ENCODE data around the gene PRXL2B.
A peak's percentile ranks its signal among the peaks of the same experiment; 100 is the strongest.
"Not testable (repeated sequence)": the region's sequence is repeated elsewhere in the genome, so short reads cannot be mapped to it uniquely, and the experiment has no call there.

The PRXL2B gene

DNA sequence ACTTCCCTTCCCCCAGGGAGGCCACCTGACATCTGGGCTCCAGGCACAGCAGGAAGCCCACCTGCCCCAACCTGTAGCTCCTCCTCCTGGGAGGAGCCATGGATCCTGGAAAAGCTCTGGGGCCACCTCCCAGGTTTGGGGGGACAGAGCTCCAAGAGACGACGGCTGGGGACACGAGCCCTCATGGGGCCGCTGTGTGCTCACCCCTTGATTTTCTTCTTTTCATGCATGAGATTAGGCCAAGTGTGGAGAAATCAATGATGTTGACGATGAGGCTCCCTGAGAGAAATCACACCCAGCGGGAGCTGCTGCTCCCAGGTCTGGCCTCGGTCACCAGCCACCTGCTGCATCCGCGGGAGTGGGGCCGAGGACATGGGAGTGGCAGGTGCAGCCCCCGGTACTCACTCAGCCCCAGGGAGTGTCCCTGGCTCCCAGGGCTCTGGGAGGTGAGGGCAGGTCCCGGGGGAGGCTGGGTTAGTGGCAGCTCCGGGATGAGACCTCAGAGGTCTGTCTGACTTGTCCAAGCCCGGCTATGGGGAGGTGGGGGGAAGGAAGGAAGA is 21.7 kb upstream of the PRXL2B start:
- no peak for DNase-seq

DNA sequence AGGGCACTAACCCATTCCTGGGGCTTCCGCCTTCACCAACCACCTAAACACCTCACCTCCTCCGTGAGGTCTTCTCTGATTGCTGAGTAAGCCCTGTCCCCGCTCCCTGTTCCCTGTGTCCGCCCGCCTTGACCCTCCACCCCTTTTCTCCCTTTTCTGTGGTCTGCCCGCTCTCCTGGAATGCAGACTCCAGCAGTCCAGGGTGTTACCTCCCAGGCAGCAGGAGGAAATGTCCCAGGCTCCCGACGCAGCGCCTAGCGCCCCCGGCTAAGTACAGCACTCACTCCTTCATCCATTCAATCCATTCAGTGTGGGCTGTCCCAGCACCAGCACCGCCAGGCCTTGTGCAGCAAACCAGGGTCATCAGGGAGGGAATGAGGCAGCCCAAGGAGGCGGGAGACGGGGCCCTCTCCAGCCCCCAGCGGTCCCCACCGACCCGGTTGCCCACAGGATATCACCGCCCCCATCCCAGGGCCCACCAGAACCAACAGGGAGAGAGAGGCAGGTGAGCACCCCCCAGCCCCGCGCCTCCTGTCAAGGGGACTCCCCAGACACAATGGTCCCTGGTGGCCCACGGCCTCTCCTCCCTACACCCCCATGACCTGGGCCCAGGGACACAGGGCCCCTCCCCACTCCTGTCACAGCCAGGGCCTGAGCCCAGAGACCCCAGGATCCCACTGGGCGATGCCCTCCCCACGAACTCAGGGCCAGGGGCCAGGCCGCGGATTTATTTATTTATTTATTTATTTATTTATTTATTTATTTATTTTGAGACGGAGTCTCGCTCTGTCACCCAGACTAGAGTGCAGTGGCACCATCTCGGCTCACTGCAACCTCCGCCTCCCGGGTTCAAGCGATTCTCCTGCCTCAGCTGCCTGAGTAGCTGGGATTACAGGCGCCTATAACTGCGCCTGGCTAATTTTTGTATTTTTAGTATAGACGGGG is 20.2 kb upstream of the PRXL2B start:
- DNase-seq, result no peak

DNA sequence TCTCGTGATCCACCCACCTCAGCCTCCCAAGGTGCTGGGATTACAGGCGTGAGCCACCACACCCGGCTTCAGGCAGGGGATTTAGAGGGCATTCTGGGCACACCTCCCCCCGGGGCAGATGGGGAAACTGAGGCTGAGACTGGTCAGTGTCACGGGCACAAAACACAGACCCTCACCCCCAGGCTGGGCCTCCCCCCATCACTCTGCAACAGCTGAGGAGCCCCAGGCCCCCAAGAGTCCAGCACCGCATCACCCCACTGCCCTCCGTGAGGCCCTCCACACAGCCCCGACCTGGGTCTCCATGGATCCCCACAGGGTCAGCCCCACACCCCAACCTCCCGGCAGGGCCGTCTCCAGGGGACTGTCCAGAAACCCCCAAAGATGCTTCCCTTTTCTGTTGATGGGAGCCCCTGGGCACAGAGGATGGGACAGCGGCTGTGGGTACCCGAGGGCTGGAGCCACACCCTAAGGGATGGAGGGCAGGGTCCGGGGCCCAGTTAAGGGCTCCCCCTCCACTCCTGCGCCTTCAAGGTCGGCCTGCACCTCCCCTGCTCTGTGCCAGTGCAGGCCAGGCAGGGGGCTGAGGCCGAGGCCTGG is 19.4 kb upstream of the PRXL2B start:
- DNase-seq, result no peak

DNA sequence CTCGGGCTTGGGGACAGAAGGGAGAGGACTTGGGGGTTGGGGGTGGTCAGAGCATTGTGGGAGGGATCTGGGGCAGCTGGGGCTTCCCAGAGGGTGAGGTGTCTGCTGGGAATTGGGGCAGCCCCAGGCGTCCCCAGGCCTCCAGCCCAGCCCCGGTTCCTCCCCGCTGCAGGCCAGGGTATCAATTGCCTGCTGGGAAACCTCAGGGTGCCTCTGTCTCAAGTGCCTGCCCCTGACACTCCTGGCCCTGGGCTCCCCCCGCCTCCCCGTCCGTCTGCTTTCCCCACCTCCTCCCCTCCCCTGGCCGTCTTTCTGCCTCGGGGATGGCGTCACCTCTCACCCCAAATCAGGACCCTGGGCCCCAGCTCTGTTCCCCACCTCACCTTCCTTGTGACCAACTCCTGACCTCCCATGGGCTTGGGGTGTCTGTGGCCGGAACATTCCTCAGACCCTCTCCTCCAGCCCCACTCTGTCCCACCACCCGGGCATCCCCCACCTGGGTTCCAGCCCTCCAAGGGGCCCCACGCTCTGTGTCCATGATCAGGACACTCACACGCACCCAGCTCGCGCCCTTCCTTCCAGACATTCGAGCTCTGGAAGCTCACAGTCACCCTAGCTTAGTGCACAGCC is 18.3 kb upstream of the PRXL2B start:
- not testable (repeated sequence) for DNase-seq

DNA sequence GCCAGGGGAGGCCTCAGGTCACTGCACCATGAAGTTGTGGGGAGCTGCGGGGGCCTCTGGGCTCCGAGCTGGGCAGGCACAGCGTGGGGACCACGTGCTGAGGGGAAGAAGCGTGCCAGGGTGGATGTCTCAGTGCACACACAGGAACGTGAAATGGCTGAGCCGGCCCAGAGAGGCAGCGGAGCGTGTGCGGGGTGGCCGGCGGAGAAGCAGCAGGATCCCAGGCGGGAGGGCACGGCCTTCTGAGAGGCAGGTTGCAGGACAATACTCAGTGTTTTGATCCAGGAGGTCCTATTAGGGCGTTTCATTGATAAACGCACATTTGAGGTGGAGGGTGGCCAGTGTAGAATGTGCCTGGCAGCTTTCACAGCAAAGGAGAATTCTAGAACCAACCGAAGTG is 17.5 kb upstream of the PRXL2B start:
- no peak for DNase-seq

DNA sequence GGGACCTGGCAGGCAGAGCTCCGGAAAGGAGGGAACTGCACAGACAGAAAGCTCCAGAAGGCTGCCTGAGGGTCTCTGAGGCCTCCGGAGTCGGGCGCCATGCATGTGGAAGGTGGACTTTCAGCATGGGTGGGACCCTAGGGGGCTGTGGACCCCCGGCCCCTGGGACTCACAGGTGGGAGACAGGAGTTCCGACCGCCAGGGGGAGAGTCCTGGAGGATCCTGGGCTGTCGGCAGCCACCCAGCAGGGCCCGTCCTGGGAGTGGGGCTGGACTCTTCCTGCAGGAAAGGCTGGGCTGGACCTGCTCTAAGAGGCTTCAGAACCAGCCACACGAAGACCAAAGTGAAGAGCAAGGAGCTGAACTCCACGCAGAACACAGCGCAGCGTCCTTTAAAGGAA is 16.9 kb upstream of the PRXL2B start:
- DNase-seq, result not testable (repeated sequence)

DNA sequence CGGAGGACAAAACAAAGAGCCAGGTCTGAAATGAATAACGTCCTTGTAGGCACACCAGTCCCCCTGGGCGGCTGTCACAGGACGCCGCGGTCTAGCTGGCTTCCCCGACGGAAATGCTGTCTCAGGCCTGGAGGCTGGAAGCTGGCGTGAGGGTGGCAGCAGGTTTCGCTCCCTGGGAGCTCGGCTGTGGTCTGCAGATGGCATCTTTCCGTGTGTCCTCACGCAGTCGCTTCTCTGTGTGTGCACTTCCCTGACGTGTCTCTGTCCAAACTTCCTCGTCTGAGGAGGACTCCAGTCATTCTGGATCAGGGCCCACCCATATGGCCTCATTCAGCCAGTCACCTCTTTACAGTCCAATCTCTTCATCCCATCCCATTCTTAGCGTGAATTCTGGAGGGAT is 16.2 kb upstream of the PRXL2B start:
- no peak for DNase-seq

DNA sequence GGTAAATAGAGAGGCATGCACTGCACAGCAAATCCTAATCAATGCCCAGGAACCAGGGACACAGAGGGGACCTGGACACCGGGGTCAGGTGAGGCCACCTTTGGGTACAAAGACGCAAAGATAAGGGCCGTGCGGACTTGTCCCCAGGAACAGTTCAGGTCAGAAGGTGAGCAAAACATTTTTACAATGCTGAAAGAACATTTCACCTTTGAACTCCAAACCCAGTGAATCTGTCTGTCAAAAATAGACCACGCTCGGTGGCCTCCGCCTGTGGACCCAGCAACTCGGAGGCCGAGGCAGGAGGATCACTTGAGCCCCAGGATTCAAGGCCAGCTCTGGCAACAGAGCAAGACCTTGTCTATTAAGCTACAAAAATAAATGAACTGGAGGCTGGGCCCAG is 15.2 kb upstream of the PRXL2B start:
- DNase-seq, result no peak

DNA sequence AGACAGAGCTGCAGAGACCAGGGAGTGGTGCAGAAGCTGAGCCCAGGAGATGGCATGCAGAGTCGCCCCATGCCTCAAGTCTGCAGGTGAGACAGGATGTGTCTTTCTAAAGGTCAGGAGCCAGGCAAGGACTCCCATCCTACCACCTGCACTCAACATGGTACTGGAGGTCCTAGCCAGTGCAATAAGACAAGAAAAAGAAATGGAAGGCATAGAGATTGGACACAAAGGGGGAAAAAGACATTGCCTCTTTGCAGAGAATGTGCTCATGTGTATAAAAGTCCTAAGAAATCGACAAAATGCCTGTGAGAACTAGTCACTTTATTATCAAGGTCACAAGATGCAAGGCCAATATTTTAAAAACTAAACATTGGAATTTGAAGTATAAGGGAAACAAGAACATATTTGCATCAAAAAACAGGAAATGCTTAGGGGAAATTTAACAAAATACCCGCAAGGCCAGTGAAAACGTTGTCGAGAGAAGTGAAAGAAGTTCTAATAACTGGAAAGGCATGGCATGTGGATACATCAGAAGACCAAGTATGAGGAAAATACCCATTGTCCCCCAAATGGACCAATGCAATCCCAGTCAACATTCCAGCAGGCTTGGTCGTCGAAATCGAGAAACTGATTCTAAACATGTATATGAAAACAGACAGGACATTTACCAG is 13.2 kb upstream of the PRXL2B start:
- no peak for DNase-seq

DNA sequence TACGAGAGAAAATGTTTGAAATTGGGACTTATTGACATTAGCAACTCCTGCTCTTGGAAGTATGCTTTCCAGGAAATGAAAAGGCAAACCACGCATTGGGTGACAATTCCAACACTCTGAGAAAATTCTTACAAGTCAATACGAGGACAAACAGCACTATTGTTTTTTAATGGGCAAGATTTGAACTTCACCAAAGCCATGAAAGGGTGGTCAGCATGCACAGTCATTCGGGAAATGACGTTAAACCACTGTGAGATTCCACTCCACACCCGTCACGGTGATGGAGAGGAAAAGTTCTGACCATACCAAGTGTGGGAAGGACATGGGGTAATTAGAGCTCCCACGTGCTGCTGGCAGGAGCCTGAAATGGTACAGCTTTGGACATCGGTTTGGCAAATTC is 12.2 kb upstream of the PRXL2B start:
- no peak for DNase-seq

DNA sequence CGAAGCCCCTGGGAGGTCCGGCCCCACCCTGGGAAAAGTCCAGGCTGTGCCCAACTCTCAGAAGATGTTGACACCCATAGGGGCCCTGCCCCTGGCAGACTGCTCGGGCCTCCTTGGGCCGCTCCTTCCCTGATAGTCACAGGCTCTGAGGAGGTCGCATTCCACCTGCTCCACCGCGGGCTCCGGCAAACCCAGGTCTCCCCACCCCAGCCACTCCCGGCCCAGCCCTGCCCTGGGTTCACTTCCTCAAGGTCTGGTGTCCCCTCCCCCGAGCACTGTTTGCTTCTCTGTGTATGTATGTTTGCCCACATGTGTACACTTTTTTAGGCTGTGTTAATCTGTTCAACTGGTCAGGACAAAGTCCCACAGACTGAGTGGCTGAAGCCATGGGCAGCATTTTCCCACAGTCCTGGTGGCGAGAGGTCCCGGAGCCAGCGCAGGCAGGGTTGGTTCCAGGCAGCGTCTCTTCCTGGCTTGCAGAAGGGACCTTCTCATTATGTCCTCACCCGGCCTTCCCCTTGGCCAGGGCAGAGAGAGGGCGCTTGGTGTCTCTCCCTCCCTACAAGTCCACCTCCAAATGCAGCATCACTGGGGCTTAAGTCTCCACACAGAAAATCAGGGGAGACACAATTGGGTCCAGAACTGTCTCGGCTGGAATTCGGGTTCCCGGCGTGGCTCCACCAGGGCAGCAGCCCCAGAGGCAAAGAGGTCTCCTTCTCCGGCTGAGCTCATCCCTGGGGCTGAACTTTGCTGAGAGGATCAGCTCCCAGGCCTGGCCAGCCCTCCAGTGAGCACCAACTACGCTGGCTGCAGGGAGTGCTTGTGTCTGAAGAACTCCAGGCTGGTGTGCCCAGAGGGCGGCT is 10.5 kb upstream of the PRXL2B start:
- no peak for DNase-seq

DNA sequence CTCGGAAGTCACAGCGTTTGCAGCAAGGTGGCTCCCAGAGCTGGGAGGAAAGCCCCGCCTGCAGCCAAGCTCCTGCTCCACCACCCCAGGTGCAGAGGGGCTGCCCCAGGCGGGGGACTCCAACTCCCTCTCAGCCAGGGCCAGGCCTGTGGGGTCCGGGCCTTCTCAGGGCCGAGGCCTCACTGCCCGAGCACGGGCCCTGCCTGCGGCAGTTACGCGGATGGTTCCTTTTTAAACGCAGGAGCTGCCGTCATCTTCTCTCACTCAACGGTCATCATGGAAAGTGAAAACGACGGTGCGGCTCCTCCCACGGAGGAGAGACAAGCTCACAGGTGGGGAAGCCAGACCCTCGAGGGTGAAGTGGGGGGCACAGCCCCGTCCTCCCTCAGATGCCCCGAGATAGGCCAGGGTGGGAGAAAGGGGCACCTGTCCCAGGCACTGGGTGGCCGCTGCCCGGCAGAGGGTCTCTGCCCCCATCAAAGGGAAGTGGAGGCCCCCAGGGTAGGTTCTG is 9.0 kb upstream of the PRXL2B start:
- not testable (repeated sequence) for DNase-seq

DNA sequence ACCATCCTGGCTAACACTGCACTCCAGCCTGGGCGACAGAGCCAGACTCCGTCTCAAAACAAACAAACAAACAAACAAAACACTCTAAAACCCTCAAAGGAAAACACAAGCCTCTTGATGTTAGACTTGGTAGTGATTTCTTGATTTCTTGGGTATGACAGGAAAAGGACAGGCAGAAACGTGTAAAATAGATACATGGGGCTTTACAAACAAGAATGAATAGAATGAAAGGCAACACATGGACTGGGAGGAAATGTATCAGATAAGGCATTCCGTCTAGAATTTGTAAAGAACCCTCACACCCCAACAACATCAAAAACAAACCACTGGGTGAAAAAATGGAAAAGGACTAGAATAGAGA is 7.8 kb upstream of the PRXL2B start:
- DNase-seq, result no peak

DNA sequence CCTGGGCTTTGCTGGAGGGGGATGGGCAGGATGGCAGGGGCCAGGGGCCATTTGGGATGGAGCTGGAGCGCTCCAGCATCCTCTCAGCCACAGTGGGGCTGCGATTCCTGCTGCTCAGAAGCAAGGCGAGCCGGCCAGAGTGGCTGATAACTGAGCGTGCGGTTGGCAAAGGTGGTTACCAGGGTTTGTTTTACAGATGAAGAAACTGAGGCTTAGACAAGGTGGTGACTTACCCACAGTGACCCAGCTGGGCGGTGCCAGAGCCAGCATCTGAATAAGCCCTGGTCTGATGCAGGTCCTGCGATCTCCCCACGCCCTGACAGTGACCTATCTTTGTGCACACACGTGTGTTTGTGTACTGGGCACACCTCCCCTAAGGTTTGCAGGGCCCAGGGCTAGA is 5.9 kb upstream of the PRXL2B start:
- DNase-seq, result no peak

DNA sequence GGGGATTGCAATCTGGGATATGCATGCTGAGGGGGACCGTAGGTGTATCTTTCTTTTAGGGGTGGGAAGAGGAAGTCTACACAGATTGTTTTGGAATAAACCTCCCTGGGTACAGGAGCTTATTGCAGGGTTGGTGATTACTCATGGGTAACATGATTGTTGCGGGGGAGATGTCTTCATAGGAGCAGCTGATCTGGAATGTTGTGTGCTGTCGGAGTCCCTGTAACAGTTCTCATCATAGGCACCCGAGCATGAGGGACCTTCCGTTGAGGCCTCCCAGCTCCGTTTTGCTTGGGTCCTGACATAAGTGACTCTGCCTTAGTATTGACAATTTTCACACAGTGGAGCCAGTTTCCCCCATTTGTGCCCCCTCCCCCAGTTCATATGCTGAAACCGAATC is 4.2 kb upstream of the PRXL2B start:
- DNase-seq, result no peak

DNA sequence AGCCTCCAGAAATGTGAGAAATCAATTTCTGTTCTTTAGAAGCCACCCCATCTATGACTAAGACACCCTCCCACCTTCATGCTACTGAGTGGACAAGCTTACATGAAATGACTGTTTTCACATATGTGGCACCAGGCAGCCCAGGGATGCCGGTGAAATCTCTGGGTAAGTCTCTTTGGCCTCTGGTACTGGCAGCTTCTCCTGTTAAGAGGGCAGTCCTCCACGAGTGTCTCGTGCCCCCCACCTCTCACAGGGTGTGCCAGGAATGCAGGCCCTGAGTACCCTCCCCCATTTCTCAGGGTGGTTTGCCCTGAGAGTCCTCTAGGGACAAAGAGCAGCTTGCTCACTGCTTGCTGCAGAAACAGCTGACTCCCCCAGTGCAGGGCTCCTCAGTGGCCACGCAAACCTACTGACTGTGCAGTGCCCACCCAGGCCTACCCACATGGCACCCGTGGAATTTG is 3.2 kb upstream of the PRXL2B start:
- no peak for DNase-seq

DNA sequence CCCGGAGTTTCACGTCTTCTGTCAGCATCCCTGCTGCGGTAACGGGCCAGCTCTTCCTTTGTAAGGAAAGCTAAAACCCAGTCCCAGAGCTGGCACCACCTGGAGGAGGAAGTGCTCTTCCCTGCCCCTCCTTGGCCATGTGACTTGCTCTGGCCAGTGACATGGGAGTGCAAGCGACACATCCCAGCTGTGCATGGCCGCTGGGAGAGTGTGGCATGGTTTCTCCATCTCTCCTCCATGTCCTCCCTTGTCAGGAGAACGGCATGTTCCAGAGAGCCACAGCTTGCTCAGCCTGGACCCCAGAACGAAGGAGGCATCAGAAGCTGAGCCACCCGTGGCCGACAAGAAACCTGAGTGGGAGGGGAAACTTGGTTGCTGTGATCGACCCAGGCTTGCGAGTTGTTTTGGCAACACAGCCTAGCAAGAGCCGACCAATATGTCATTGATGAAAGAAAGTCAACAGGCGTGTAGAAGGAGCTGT is 2.7 kb upstream of the PRXL2B start:
- DNase-seq, result peak; percentile 78

DNA sequence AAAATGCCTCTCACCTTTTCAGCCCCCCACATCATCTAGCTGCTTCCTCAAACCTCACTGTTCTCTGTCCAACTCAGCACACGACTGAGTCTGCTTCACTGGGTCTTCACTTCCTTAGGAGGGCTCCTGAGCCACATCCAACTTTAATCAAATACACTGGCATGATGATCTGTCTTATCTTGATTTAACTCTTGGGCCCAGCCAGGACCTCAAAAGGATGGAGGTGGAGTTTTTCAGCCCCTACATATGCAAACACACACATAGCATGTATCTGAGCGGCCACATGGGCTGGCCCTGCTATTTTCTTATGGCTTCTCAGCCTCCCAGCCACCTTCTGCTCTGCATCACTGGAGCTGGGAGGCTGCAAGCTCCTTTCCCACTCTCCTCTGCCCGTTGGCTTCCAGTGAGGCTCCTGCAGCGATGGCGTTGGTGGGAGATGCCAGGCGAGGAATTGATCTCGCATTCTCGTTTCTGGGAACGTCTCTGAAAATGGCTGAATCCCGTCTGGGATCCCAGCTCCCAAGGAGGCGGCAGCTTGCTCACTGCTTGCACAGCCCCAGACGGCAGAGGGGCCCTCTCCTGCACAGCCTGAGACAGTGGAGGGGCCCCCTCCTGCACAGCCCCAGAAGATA is 1.8 kb upstream of the PRXL2B start:
- no peak for DNase-seq

DNA sequence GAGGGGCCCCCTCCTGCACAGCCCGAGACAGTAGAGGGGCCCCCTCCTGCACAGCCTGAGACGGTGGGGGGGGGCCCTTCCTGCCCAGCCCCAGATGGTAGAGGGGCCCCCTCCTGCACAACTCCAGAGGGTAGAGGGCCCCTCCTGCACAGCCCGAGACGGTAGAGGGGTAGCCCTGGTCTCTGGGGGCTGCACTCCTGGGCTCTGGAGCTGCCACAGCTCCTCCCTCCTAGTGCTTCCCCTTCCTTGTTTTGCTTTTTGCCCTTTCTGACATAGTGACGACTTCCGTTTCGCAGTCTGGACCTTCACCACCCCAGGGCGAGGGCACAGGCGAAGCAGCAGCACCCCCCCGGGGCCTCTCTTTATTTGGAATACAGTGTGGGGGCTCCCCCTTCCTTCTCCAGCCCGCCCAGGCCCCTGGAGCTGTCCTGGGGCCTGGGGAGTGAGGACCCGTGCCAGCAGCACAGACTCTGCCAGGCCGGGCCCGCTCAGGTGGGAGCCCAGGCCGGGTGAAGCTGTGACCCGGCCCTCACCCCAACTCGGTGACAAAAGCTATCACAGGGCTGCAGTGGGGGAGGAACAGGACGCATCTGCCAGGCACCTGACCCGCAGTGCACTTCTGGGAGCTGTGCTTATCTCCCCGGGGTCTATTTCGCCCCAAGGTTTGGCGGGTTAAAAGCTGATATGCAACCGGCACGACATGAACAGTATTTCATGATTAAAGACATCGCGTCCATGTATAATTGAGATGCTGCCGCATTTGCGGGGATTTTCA is 1.1 kb upstream of the PRXL2B start:
- DNase-seq, result peak; percentile 63
